Caco-2 (cell line): ENCODE measurements around the gene KPNA1. TPM values are rescaled to one million over a fixed set of nuclear protein-coding genes. Genes with fewer than 3 reads are reported as not detected.

Experiments
- Bru-seq: library from RNA; stranded (reverse); fragments of 400-500 nt; gene quantifications from one replicate; lab custom pipeline; 2021; lab: Mats Ljungman, UMichigan
- BruChase-seq, 2 experiments: library from RNA; stranded (reverse); fragments of 400-500 nt; gene quantifications; one replicate each; lab custom pipeline; 2021; lab: Mats Ljungman, UMichigan
- BruUV-seq: library from RNA; stranded (reverse); fragments of 400-500 nt; replicated peaks from 2 replicates; lab custom pipeline; 2021; lab: Mats Ljungman, UMichigan
- CTCF ChIA-PET: fragments of 300-600 bp; sonication (Branson Sonifier 250); formaldehyde crosslinking; loops from one replicate; lab custom pipeline; 2022; ENCODE audit warnings: antibody characterized with exemption; lab: Charles Lee
- POLR2A ChIA-PET: fragments of 300-600 bp; sonication (Branson Sonifier 250); formaldehyde crosslinking; loops from one replicate; lab custom pipeline; 2022; ENCODE audit warnings: antibody characterized with exemption; lab: Charles Lee
- DNase-seq, 2 experiments: peaks; one replicate each; pipeline versions ENCODE4 v3.0.0 to v3.0.0-alpha.2; 2020 to 2022
- H3K27me3 ChIP-seq: replicated peaks from 2 replicates; pipeline ENCODE4 v1.6.0; 2011; ENCODE audit warnings: low read length; ENCODE audit not compliant: control insufficient read depth, insufficient read depth
- H3K36me3 ChIP-seq: 2 replicates; pipeline ENCODE4 v1.5.1; 2011; ENCODE audit warnings: low read length; ENCODE audit not compliant: control insufficient read depth, insufficient read depth
- H3K4me1 ChIP-seq: fragments of 250-450 bp; sonication (Bioruptor Pico); 2 replicates; pipeline ENCODE4 v1.5.1; 2020; ENCODE audit warnings: mild to moderate bottlenecking
- H3K4me3 ChIP-seq: 2 replicates; pipeline ENCODE4 v1.5.1; 2011; ENCODE audit warnings: low read depth, mild to moderate bottlenecking, control low read depth, low read length
- H3K9me3 ChIP-seq: fragments of 250-450 bp; sonication (Bioruptor Pico); 2 replicates; pipeline ENCODE4 v1.5.1; 2020; ENCODE audit warnings: mild to moderate bottlenecking, moderate library complexity
- H3K27ac Mint-ChIP-seq: one replicate; pipeline ENCODE4 v1.8.0; 2022; ENCODE audit warnings: mixed read lengths; ENCODE audit not compliant: unreplicated experiment
- H3K27me3 Mint-ChIP-seq: one replicate; pipeline ENCODE4 v1.8.0; 2022; ENCODE audit warnings: mixed read lengths; ENCODE audit not compliant: insufficient read depth, unreplicated experiment
- H3K36me3 Mint-ChIP-seq: one replicate; pipeline ENCODE4 v1.8.0; 2022; ENCODE audit warnings: mild to moderate bottlenecking, mixed read lengths; ENCODE audit not compliant: insufficient read depth, unreplicated experiment
- H3K4me1 Mint-ChIP-seq: one replicate; pipeline ENCODE4 v1.8.0; 2022; ENCODE audit warnings: low read depth, mixed read lengths; ENCODE audit not compliant: unreplicated experiment
- H3K4me3 Mint-ChIP-seq: one replicate; pipeline ENCODE4 v1.8.0; 2022; ENCODE audit warnings: mild to moderate bottlenecking, moderate library complexity, mixed read lengths; ENCODE audit not compliant: unreplicated experiment
- H3K9me3 Mint-ChIP-seq: one replicate; pipeline ENCODE4 v1.8.0; 2022; ENCODE audit warnings: mixed read lengths; ENCODE audit not compliant: unreplicated experiment
- intact Hi-C: fragments of 100-400 bp; cut with micrococcal nuclease; formaldehyde crosslinking; loops from one replicate; pipeline ENCODE4 v1.10.0; 2022; ENCODE audit not compliant: unreplicated experiment
- long read RNA-seq: library from polyadenylated mRNA; stranded (forward); transcript quantifications from one replicate; pipeline ENCODE4 v2.0.0, GENCODE V29; 2022
- total RNA-seq: library from RNA; stranded (reverse); gene quantifications from 2 replicates; pipeline ENCODE4 v1.2.3, GENCODE V29; 2022
- TF ChIP-seq, protein P1 (sequence below), 2 experiments: fragments of 200-600 bp in 1 of 2; IDR thresholded peaks; 1 replicate in 1 of 2; 2 replicates in 1 of 2; pipeline versions ENCODE4 v1.5.1 to v1.8.0; 2011 to 2022; ENCODE audit warnings: antibody characterized with exemption in 1 of 2, control low read depth in 1 of 2, inconsistent platforms in 1 of 2, low read depth in 1 of 2, low read length in 1 of 2, mild to moderate bottlenecking in 1 of 2, moderate library complexity in 1 of 2; ENCODE audit not compliant: insufficient read depth in 1 of 2, severe bottlenecking in 1 of 2, unreplicated experiment in 1 of 2

KPNA1 gene
- 82.0 and 84.6 TPM in 2 replicates for total RNA-seq
- percentile 90 among the genes with signal in this experiment for Bru-seq, nascent RNA
- BruChase-seq, experiment 1, labeled RNA remaining after a 2-hour chase, result percentile 86 among the genes with signal in this experiment
- BruChase-seq, experiment 2, labeled RNA remaining after a 6-hour chase, result percentile 87 among the genes with signal in this experiment
- long read RNA-seq, full-length matches to known transcripts, result 97 of 154 reads
- long read RNA-seq, partial matches to known transcripts, result 5 of 154 reads
- long read RNA-seq, other reads (novel, unspliced or antisense), result 52 of 154 reads

DNA sequence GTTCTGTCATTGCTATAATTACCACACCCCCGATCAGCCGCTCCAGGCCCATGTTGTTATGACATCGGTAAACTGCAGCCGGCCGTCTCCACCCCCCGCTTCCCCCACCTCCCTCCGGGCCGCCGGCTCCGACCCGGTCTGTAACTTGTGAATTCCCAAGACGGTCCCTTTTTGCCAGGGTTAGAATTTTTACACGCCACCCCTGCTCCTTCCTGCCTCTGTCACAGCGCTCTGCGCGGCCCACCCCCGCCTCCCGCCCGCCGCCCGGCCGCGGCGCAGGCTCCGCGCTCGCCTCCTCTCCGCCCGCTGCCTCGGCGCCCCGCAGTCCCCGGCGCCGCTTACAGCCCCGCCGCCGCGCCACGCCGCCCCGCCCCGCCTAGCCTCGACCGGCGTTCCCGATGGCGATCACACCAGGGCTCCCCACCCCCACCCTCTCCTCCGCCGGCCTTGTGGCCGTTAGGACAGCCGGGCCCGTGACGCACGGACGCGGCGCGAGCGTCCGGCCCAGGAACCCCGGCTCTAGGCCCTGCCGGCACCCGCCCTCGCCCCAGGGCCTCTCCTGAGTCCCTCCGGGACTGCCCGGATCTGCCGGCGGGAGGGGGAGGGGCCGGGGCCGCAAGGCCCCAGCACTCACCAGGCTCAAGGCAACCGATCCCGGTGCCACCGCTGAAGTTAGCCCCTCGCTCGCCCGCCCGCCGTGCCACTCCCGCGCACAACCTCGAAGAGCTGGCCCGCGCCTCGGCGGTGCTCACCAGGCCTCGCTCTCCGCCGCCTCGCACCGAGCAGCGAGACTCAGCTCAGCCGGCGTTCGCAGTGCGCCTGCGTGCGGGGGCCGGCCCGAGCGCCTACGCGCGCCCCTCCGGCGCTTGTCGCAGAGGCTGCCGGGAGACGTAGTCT is at the start of gene KPNA1:
Gene KPNA1, minus strand, starts transcription at position 817 of the 897 bp plus-strand sequence. CDS start 18,374 bp downstream, outside the sequence.
- Histone ChIP-seq H3K4me3 (peak within 1 kb of the TSS; percentile 96), H3K27me3 (no peaks in the 10 kb centered on the region), H3K9me3 (no peaks in the 10 kb centered on the region), H3K4me1 (peaks cover 18% of the 10 kb centered on the region), H3K36me3 (no peaks in the 10 kb centered on the region)
- peak; percentile 86 to 92 for DNase-seq
- peaks cover 6% of the 10 kb centered on the region for H3K36me3 Mint-ChIP-seq
- no peaks in the 10 kb centered on the region for H3K9me3 Mint-ChIP-seq
- POLR2A ChIA-PET, result interaction anchor here (0.7 to 1.0 kb wide), 4 partner anchors 24 to 165 kb away, joined by 3 read pairs; partner anchors contain the start of gene FAM162A
- H3K4me3 Mint-ChIP-seq, result peak within 1 kb of the TSS; percentile 84
- intact Hi-C loops, result loop anchor here (5.0 kb wide), 1 partner anchor 47 kb away; no protein-coding TSS in a partner anchor
- H3K27me3 Mint-ChIP-seq, result no peaks in the 10 kb centered on the region
- H3K27ac Mint-ChIP-seq, result peak within 1 kb of the TSS; percentile 71
- TF ChIP-seq, protein P1, sequence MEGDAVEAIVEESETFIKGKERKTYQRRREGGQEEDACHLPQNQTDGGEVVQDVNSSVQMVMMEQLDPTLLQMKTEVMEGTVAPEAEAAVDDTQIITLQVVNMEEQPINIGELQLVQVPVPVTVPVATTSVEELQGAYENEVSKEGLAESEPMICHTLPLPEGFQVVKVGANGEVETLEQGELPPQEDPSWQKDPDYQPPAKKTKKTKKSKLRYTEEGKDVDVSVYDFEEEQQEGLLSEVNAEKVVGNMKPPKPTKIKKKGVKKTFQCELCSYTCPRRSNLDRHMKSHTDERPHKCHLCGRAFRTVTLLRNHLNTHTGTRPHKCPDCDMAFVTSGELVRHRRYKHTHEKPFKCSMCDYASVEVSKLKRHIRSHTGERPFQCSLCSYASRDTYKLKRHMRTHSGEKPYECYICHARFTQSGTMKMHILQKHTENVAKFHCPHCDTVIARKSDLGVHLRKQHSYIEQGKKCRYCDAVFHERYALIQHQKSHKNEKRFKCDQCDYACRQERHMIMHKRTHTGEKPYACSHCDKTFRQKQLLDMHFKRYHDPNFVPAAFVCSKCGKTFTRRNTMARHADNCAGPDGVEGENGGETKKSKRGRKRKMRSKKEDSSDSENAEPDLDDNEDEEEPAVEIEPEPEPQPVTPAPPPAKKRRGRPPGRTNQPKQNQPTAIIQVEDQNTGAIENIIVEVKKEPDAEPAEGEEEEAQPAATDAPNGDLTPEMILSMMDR (IDR thresholded peaks at IDR 0.05; ENCODE audit: insufficient read depth in 1 of 2, low read depth in 1 of 2, low read length in 1 of 2, severe bottlenecking in 1 of 2, unreplicated experiment in 1 of 2), result no peak
- H3K4me1 Mint-ChIP-seq, result peaks cover 24% of the 10 kb centered on the region
- CTCF ChIA-PET, result interaction anchor here (0.9 kb wide), 1 partner anchor 122 kb away, joined by 3 read pairs; no protein-coding TSS in a partner anchor
- no TSS peak for BruUV-seq

DNA sequence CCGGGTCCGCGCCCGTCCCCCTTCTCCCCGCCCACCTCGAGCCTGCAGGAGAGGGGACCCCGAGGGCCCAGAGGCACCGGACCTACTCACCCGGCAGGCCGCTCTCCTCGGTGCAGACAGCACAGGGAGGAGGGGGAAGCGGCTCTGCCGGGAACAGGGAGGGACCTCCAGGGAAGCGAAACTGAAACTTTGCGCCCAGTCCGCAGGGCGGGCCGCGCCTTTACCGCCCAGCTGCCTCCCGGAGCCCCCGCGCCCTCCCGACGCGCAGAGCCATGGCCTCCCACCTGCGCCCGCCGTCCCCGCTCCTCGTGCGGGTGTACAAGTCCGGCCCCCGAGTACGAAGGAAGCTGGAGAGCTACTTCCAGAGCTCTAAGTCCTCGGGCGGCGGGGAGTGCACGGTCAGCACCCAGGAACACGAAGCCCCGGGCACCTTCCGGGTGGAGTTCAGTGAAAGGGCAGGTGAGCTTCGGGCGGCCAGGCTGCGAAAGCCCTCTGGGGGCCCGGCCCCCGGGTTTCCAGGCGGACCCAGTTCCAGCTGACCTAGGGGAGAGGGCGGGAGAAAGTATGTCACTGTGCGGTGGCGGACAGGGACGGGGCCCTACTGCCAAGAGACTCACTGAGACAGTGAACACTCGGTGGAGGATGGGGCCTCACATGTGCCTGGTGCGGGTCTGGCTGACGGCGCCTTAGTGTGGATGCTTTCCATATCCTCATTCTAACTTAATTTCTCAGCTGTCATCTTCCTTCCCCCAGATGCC is 49.6 kb upstream of the KPNA1 start, which contains the start of the genes DTX3L and PARP9:
Gene DTX3L, plus strand, starts transcription at position 184 of the 758 bp plus-strand sequence. Its CDS starts 89 bp downstream, at position 273.
Gene PARP9, minus strand, starts transcription at position 146 of the 758 bp plus-strand sequence. CDS start 4,680 bp downstream, outside the sequence.
- H3K4me3 Mint-ChIP-seq, result peak within 1 kb of the TSS; percentile 83
- Histone ChIP-seq H3K9me3 (no peaks in the 10 kb centered on the region), H3K4me1 (0 out of 2 replicates have a peak, but pooled peaks cover 3% of the 10 kb centered on the region), H3K4me3 (peak within 1 kb of the TSS; percentile 65), H3K27me3 (no peaks in the 10 kb centered on the region), H3K36me3 (no peaks in the 10 kb centered on the region)
- intact Hi-C loops, result loop anchor here (1.0 to 10.0 kb wide), 6 partner anchors 107 to 463 kb away; partner anchors contain the start of genes HSPBAP1, SEMA5B and SLC49A4
- H3K27me3 Mint-ChIP-seq, result no peaks in the 10 kb centered on the region
- H3K4me1 Mint-ChIP-seq, result peaks cover 8% of the 10 kb centered on the region
- TF ChIP-seq, protein P1 (IDR thresholded peaks at IDR 0.05; ENCODE audit: insufficient read depth in 1 of 2, low read depth in 1 of 2, low read length in 1 of 2, severe bottlenecking in 1 of 2, unreplicated experiment in 1 of 2), result no peak
- H3K9me3 Mint-ChIP-seq, result no peaks in the 10 kb centered on the region
- POLR2A ChIA-PET, result interaction anchor here (0.5 to 1.0 kb wide), 3 partner anchors 15 to 210 kb away, joined by 3 read pairs; partner anchors contain the start of gene FAM162A
- peak; percentile 82 to 85 for DNase-seq
- no TSS peak for BruUV-seq
- CTCF ChIA-PET, result interaction anchor here (1.1 kb wide), 1 partner anchor 115 kb away, joined by 10 read pairs; no protein-coding TSS in a partner anchor
- peak within 1 kb of the TSS; percentile 86 for H3K27ac Mint-ChIP-seq
- H3K36me3 Mint-ChIP-seq, result no peaks in the 10 kb centered on the region
